HepG2 (cell line): ENCODE results near the gene CDH12. TPM values are rescaled to one million over a fixed set of nuclear protein-coding genes. Genes with fewer than 3 reads are reported as not detected.

Experiments
- ATAC-seq: fragments of 200-7000 bp; cut with Tn5 transposase; 3 replicates; pipeline ENCODE4 v1.9.1; 2020; ENCODE audit warnings: mild to moderate bottlenecking, moderate library complexity
- Bru-seq: library from RNA; stranded (reverse); fragments of 400-500 nt; gene quantifications from one replicate; lab custom pipeline; 2021; lab: Mats Ljungman, UMichigan
- BruChase-seq, 2 experiments: library from RNA; stranded (reverse); fragments of 400-500 nt; gene quantifications; one replicate each; lab custom pipeline; 2021; lab: Mats Ljungman, UMichigan
- BruUV-seq: library from RNA; stranded (reverse); fragments of 400-500 nt; replicated peaks from 2 replicates; lab custom pipeline; 2021; lab: Mats Ljungman, UMichigan
- CTCF ChIA-PET: fragments of 300-600 bp; formaldehyde crosslinking; extraction: SDS; loops from one replicate; lab custom pipeline; 2021; ENCODE audit warnings: low total read pairs, inconsistent platforms, low intra/inter-chr PET ratio; lab: Yijun Ruan, JAX
- POLR2A ChIA-PET: fragments of 350-600 bp; sonication (Branson Sonifier 250); formaldehyde crosslinking; loops from one replicate; lab custom pipeline; 2020; ENCODE audit warnings: antibody characterized with exemption, inconsistent platforms; lab: Yijun Ruan, JAX
- DNase-seq: peaks from one replicate; pipeline ENCODE4 v3.0.0-alpha.2; 2015; ENCODE audit warnings: low spot score
- FAIRE-seq: peaks from 3 replicates; lab custom pipeline; 2011; peaks lifted over from hg19 to GRCh38; lab: Jason Lieb, UNC
- H2AFZ ChIP-seq: one replicate; pipeline ENCODE4 v1.6.1; 2011; ENCODE audit warnings: low read length, inconsistent platforms
- H3K27ac ChIP-seq: fragments of 300-600 bp; 3 replicates; pipeline ENCODE4 v1.8.0; 2011; ENCODE audit warnings: mixed run types, mild to moderate bottlenecking, mixed read lengths, low read length, inconsistent platforms; ENCODE audit not compliant: insufficient read depth; ENCODE audit errors: extremely low read length
- H3K27me3 ChIP-seq, 2 experiments: fragments of 200-600 bp in 1 of 2; 2 replicates in 1 of 2; 3 replicates in 1 of 2; pipeline versions ENCODE4 v1.6.0 to v1.8.0; 2011; ENCODE audit warnings: low read length in 2 of 2, mild to moderate bottlenecking in 2 of 2, moderate library complexity in 2 of 2, inconsistent platforms in 1 of 2; ENCODE audit not compliant: insufficient read depth in 2 of 2, control insufficient read depth in 1 of 2
- H3K36me3 ChIP-seq, 2 experiments: fragments of 200-600 bp in 1 of 2; replicated peaks in 1 of 2; 2 replicates in 1 of 2; 3 replicates in 1 of 2; pipeline versions ENCODE4 v1.5.1 to v1.8.0; 2011; ENCODE audit warnings: low read length in 2 of 2, inconsistent platforms in 1 of 2; ENCODE audit not compliant: insufficient read depth in 2 of 2, control insufficient read depth in 1 of 2
- H3K4me1 ChIP-seq: 2 replicates; pipeline ENCODE4 v1.5.1; 2012; ENCODE audit warnings: low read length, inconsistent platforms; ENCODE audit not compliant: insufficient read depth
- H3K4me2 ChIP-seq: 2 replicates; pipeline ENCODE4 v1.6.0; 2011; ENCODE audit warnings: low read depth, low read length, inconsistent platforms
- H3K4me3 ChIP-seq, 3 experiments: fragments of 200-600 bp in 1 of 3; sonication (generic), shearing (Covaris generic) in 1 of 3; replicated peaks in 1 of 3; 2 replicates each; pipeline ENCODE4 v1.5.1; 2011 to 2016; ENCODE audit warnings: low read length in 3 of 3, inconsistent platforms in 2 of 3, low read depth in 2 of 3, mild to moderate bottlenecking in 2 of 3, control low read depth in 1 of 3, mixed read lengths in 1 of 3; ENCODE audit not compliant: insufficient read depth in 1 of 3
- H3K79me2 ChIP-seq: one replicate; pipeline ENCODE4 v1.6.1; 2011; ENCODE audit warnings: low read length, inconsistent platforms; ENCODE audit not compliant: insufficient read depth
- H3K9ac ChIP-seq: 2 replicates; pipeline ENCODE4 v1.6.0; 2011; ENCODE audit warnings: mild to moderate bottlenecking, low read depth, low read length, inconsistent platforms; ENCODE audit not compliant: insufficient read depth
- H3K9me3 ChIP-seq: 2 replicates; pipeline ENCODE4 v1.5.1; 2012; ENCODE audit warnings: mild to moderate bottlenecking, low read length
- H4K20me1 ChIP-seq: 2 replicates; pipeline ENCODE4 v1.6.0; 2011; ENCODE audit warnings: inconsistent platforms, mild to moderate bottlenecking, low read length, moderate library complexity; ENCODE audit not compliant: insufficient read depth
- GPBP1L1 ChIP-seq: sonication (generic); formaldehyde crosslinking; IDR thresholded peaks from 2 replicates; pipeline ENCODE4 v1.5.0; 2020; ENCODE audit warnings: mild to moderate bottlenecking, missing genetic modification reagents
- MTA3 ChIP-seq: sonication (generic); formaldehyde crosslinking; IDR thresholded peaks from 2 replicates; pipeline ENCODE4 v1.4.0; 2020; ENCODE audit warnings: missing genetic modification reagents
- NR2F6 ChIP-seq, 2 experiments: IDR thresholded peaks; 2 replicates each; pipeline ENCODE4 v1.6.1; 2016; ENCODE audit warnings: antibody characterized with exemption in 1 of 2, mild to moderate bottlenecking in 1 of 2
- POLR2A ChIP-seq, 2 experiments: IDR thresholded peaks; 2 replicates each; pipeline ENCODE4 v1.6.1; 2011; ENCODE audit warnings: low read depth in 2 of 2, low read length in 2 of 2, mild to moderate bottlenecking in 1 of 2, moderate library complexity in 1 of 2; ENCODE audit not compliant: insufficient read depth in 1 of 2
- STAT5B ChIP-seq: sonication (generic); formaldehyde crosslinking; IDR thresholded peaks from 2 replicates; pipeline ENCODE4 v1.4.0; 2020; ENCODE audit warnings: missing genetic modification reagents
- ZNF556 ChIP-seq: sonication (generic); formaldehyde crosslinking; IDR thresholded peaks from 2 replicates; pipeline ENCODE4 v1.4.0; 2020; ENCODE audit warnings: mild to moderate bottlenecking, missing genetic modification reagents, borderline replicate concordance
- WGBS: methylation state at CpG from one replicate; pipeline ENCODE4 v1.1.6; 2017; ENCODE audit warnings: low lambda C conversion rate; 5-methylcytosine and 5-hydroxymethylcytosine counted together
- in situ Hi-C: cut with HindIII; loops from 2 replicates; pipeline ENCODE4 v1.10.0; 2017; ENCODE audit warnings: low pct_unique_long_range_greater_than_20kb; ENCODE audit not compliant: extremely low pct_ligation_motif_present
- intact Hi-C: fragments of 100-400 bp; cut with micrococcal nuclease; formaldehyde crosslinking; loops from one replicate; pipeline ENCODE4 v1.10.0; 2022; ENCODE audit not compliant: unreplicated experiment
- long read RNA-seq, 2 experiments: library from RNA in 1 of 2; library from polyadenylated mRNA in 1 of 2; stranded (forward) in 1 of 2; unstranded in 1 of 2; transcript quantifications; one replicate each; pipeline ENCODE4 v2.0.0, GENCODE V29; 2019 to 2022
- polyA minus RNA-seq, 3 experiments: library from RNA; depleted of rRNA, polyadenylated mRNA; stranded (reverse); fragments of >200 nt; gene quantifications; 2 replicates each; pipeline ENCODE4 v1.2.3, GENCODE V29; 2011; ENCODE audit warnings: low replicate concordance in 1 of 3
- polyA plus RNA-seq, 8 experiments: library from polyadenylated mRNA; depleted of rRNA in 3 of 8; stranded (reverse) in 7 of 8; unstranded in 1 of 8; fragments of >200 nt; fragmentation: Illumina TruSeq in 4 of 8; extraction: Trizol in 4 of 8; gene quantifications; 2 replicates each; pipeline versions ENCODE4 v1.2.1 to v1.2.3, GENCODE V29; 2011 to 2016; ENCODE audit warnings: low read depth in 4 of 8, missing spikeins in 1 of 8, mixed read lengths in 1 of 8; ENCODE audit not compliant: insufficient read depth in 1 of 8
- total RNA-seq, 5 experiments: library from RNA; depleted of rRNA; stranded (reverse); fragments of >200 nt; fragmentation: Illumina TruSeq; extraction: Trizol; gene quantifications; 2 replicates each; pipeline ENCODE4 v1.2.3, GENCODE V29; 2016; ENCODE audit warnings: low read depth in 1 of 5
- TF ChIP-seq, protein P1 (sequence below): sonication (generic); formaldehyde crosslinking; IDR thresholded peaks from 2 replicates; pipeline ENCODE4 v1.4.0; 2020; ENCODE audit warnings: missing genetic modification reagents; ENCODE audit errors: not compliant biosample characterization

The CDH12 gene
- not detected in 2 replicates for total RNA-seq (2016; rRNA removed; fragmentation: Illumina TruSeq; extraction: Trizol)
- not detected in 2 replicates for total RNA-seq (2016; cell fraction: cytosol; rRNA removed; fragmentation: Illumina TruSeq; extraction: Trizol; ENCODE audit: low read depth)
- not detected in 2 replicates for total RNA-seq (2016; cell fraction: insoluble cytoplasmic fraction; rRNA removed; fragmentation: Illumina TruSeq; extraction: Trizol)
- total RNA-seq (2016; cell fraction: membrane; rRNA removed; fragmentation: Illumina TruSeq; extraction: Trizol) = not detected in 2 replicates
- total RNA-seq (2016; cell fraction: nucleus; rRNA removed; fragmentation: Illumina TruSeq; extraction: Trizol) = not detected in 2 replicates
- not detected in 2 replicates for polyA plus RNA-seq (2011; rRNA removed)
- polyA plus RNA-seq (2011; cell fraction: cytosol; rRNA removed) = not detected in 2 replicates
- polyA plus RNA-seq (2011; cell fraction: nucleus; rRNA removed) = not detected in 2 replicates
- not detected in 2 replicates for polyA plus RNA-seq (2012)
- not detected in 2 replicates for polyA plus RNA-seq (2016; cell fraction: cytosol; fragmentation: Illumina TruSeq; extraction: Trizol; ENCODE audit: low read depth)
- not detected in 2 replicates for polyA plus RNA-seq (2016; cell fraction: insoluble cytoplasmic fraction; fragmentation: Illumina TruSeq; extraction: Trizol; ENCODE audit: low read depth)
- not detected in 2 replicates for polyA plus RNA-seq (2016; cell fraction: membrane; fragmentation: Illumina TruSeq; extraction: Trizol; ENCODE audit: low read depth)
- polyA plus RNA-seq (2016; cell fraction: nucleus; fragmentation: Illumina TruSeq; extraction: Trizol; ENCODE audit: insufficient read depth, low read depth) = not detected in 2 replicates
- polyA minus RNA-seq (2011; rRNA and poly(A)+ RNA removed; ENCODE audit: low replicate concordance) = 0.07 TPM in 1 of 2 replicates, not detected in the other
- not detected in 2 replicates for polyA minus RNA-seq (2011; cell fraction: cytosol; rRNA and poly(A)+ RNA removed)
- polyA minus RNA-seq (2011; cell fraction: nucleus; rRNA and poly(A)+ RNA removed) = not detected in 2 replicates
- percentile 0 among the genes with signal in this experiment for Bru-seq, nascent RNA
- not detected for BruChase-seq, experiment 1, labeled RNA remaining after a 6-hour chase
- BruChase-seq, experiment 2, labeled RNA remaining after a 2-hour chase = percentile 0 among the genes with signal in this experiment
- long read RNA-seq, experiment 1 = 0 reads
- long read RNA-seq, experiment 2 = 0 reads

- DNase-seq (no peak), FAIRE-seq (no peak), ATAC-seq (peak; percentile 97)
- Histone ChIP-seq H4K20me1 (no peaks in the 10 kb centered on the region), H3K27me3 (no peaks in the 10 kb centered on the region; a peak in 1 of 5 replicates), H3K4me2 (peak within 1 kb of the TSS; percentile 64), H2AFZ (no peak within 1 kb of the TSS), H3K9ac (no peak within 1 kb of the TSS), H3K27ac (no peak within 1 kb of the TSS), H3K9me3 (no peaks in the 10 kb centered on the region), H3K36me3 (no peaks in the 10 kb centered on the region), H3K4me1 (no peaks in the 10 kb centered on the region), H3K4me3 (no peak within 1 kb of the TSS; a peak in 1 of 6 replicates), H3K79me2 (no peaks in the 10 kb centered on the region)
- POLR2A ChIA-PET = no interaction called here
- CTCF ChIA-PET = no interaction called here
- intact Hi-C loops (no loop called here), in situ Hi-C loops (no loop called here)
- WGBS = 4% methylated on average over 27 of the region's 31 CpGs
- BruUV-seq = no TSS peak
- TF ChIP-seq ZNF556 (CRISPR knock-in tag) = no peak
- no peak for TF ChIP-seq NR2F6 (IDR thresholded peaks at IDR 0.05)
- TF ChIP-seq NR2F6 (CRISPR knock-in tag; IDR thresholded peaks at IDR 0.05) = no peak
- no peak for TF ChIP-seq STAT5B (CRISPR knock-in tag)
- no peak for TF ChIP-seq MTA3
- no peak for TF ChIP-seq POLR2A (IDR thresholded peaks at IDR 0.05; ENCODE audit: insufficient read depth in 1 of 2, low read depth in 2 of 2, low read length in 2 of 2)
- no peak for TF ChIP-seq GPBP1L1 (CRISPR knock-in tag)
- TF ChIP-seq, protein P1, sequence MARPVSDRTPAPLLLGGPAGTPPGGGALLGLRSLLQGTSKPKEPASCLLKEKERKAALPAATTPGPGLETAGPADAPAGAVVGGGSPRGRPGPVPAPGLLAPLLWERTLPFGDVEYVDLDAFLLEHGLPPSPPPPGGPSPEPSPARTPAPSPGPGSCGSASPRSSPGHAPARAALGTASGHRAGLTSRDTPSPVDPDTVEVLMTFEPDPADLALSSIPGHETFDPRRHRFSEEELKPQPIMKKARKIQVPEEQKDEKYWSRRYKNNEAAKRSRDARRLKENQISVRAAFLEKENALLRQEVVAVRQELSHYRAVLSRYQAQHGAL (CRISPR knock-in tag) = no peak
Measured at GRCh38 chr5:22852807-22853660, at the start of gene CDH12. CDH12 (minus strand) TSS chr5:22853344.
